GM21526 (cell line): ENCODE measurements around the gene SCGB3A2.
A peak's percentile ranks its signal among the peaks of the same experiment; 100 is the strongest.

Source experiments
- ATAC-seq: cut with Tn5 transposase; IDR thresholded peaks from one replicate; pipeline ENCODE4 v1.9.1; 2021; ENCODE audit warnings: moderate library complexity; ENCODE audit not compliant: unreplicated experiment, low FRiP score

The SCGB3A2 gene

GRCh38 chr5:147901599-147902039 is 23.1 kb downstream of the SCGB3A2 start:
- ATAC-seq: no peak

DNA sequence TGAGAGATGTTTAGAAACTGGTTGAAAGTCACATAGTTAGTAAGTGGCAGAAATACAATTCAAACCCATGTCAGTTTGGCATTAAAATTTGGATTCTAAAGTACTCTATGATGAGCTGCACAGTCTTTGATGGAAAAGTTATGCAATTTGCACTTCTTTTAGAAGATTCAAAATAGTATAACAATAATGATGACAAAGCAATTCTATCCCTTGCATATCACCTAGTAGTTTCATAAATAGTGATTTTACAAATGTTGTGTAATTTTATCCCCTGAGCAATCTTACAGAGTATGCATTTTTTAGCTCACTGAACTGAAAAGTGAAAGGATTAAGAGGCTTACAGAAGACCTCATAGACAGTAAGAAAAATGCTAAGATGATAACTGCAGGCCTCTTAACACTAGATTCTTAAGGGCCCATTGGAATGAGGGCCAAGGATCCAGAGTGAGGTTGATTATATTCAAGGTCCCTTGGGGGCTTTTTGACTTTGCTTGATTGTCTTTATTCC is 24.2 kb downstream of the SCGB3A2 start:
- no peak for ATAC-seq

DNA sequence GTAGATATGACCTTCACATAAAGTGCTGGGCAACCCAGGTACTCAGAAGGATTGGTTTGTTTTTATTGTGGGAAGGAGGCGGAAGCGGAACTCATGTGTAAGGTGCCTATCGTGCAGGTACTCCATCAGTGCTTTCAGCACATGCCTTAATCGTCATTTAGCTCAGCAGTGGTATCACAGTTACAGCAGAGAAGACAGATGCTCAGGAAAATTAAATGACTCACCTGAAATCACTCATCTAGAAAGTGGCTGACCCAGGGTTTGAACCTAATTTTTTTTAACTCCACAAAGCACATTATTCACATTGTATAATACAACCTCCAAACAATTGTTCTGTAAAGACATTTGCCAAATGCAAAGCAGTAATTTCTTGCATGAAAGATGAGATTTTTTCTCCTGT is 25.6 kb downstream of the SCGB3A2 start:
- ATAC-seq: no peak

DNA sequence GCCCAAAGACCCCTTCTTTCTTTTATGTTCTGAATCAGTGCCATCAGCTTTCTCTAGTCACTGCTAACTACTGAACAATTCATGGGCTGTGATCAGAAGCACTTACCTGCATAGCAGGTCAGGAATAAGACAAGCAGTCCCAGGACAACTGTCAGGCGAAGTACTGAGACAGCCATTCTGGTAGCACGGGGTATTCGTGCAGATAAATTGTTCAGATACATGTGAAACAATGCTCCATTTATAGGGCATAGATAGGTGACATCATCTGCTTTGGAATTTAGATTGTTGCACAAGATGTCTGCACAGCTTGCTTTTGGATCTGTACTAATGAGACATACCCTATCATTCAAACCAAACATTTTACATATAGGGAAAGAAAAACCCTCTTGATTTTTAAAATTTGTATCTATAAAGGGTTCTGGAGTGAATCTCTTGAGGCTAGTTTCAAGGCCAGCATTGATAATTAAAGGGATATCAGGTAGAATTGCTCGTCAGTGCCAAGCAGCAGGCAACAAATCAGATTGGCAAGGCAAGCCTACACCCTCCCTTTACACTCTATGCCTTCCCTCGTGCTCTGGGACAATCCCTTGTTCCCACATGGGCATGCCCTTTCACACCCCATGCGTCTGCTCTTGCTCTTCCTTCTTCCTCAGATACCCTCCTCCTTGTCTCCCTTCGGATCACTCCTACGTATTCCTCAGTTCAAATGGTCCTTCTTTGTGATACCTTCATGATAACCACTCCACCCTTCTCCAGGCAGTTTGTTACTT is 28.0 kb downstream of the SCGB3A2 start, which contains the start of gene C5orf46:
TSS of gene C5orf46 (minus strand) at position 213 of the 770 bp plus-strand sequence. CDS start at position 176, 37 bp downstream.
- no peak for ATAC-seq

DNA sequence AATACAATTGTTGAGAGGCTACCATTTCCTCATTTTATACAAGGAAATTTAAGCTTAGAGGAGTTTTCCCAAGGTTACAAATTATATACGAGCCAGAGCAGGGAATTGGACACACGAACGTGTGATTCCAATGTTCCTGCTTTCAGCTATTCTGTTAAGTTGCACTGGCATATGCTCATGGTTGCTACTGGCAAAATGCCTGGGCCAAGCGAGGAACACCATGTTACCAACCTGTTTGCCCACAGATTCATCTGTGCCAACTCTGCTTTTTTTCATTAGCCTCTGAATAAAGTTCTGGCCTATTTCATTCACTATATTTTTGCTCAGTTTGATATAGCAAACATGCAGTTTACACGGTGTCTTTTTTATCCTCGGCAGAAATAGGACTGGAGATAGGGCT is 32.9 kb downstream of the SCGB3A2 start:
- ATAC-seq: no peak

DNA sequence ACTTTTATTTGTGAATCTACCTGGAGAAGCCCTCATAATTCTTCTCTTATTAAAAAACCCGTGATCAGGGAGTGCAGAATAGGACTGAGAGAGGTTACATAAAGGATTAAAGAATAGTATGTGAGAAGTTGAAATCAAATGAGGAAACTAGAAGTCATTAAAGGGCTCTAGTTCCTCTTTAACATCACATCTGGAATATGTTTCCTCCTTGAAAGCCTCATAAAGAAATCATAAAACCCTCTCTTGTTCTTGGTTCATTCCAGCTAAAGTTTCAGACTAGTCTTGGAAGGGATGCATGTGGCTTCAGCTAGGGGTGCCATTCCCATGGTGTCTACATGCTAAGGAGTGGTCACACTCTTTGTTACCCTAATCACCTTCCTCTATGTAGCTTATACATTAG is 33.5 kb downstream of the SCGB3A2 start:
- ATAC-seq: no peak

DNA sequence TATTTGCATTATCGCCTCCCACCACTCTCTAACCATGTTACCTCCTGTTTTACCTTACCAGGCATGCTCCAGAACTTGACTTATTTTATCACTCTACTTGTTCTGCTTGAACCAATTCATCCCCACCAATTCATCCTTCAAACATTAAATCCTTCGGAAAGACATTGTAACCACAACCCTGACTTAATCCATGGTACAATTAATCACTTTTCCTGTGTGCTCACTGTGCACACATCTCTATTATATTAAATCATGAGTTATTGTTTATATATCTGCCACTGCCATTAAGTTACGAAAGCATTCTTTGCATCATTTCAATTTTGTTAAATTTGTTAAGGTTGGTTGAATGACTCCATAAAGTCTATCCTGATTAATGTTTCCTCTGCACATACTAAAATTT is 35.3 kb downstream of the SCGB3A2 start:
- ATAC-seq: no peak

DNA sequence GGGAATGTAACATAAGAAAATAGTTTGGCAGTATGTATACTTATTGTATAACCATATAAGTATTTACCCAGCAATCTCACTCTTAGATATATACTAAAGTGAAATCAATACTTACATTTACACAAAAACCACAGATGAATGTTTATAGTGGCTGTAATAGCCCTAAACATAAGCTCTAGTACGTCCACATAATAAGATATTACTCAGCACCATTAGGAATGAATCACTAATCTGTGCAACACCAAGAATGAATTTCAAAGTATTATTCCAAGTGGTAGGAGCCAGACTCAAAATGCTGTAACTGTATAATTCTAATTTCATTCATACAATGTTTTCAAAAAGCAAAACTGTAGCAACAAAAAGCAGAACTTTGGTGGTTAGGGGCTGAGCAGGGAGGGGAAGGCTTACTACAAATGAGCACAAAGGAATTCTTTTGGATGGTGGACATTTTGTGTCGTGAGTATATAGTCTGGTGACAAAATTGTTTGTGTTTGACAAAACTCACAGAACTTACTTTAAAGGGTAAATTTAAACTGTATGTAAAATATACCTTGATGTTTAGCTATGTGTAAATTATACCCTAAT is 39.7 kb downstream of the SCGB3A2 start:
- ATAC-seq: no peak

DNA sequence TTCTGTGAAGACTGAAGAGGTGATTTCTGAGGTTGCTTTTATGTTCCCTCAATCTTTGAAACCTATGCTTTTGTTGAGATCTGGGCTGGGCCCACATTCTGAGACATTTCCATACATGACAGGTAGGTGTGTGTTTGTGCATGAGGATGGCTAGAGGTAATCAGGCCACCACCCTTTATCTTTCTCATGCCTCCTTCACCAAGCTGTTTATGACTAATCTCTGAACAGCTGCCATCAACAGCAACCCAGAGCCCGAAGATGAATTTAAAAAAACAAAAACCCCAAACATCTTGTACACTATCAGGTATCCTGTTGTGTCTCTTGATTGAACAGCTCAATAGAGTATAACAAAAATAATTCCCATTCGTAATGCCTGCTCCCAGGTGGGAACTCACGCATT is 40.4 kb downstream of the SCGB3A2 start:
- ATAC-seq: no peak

DNA sequence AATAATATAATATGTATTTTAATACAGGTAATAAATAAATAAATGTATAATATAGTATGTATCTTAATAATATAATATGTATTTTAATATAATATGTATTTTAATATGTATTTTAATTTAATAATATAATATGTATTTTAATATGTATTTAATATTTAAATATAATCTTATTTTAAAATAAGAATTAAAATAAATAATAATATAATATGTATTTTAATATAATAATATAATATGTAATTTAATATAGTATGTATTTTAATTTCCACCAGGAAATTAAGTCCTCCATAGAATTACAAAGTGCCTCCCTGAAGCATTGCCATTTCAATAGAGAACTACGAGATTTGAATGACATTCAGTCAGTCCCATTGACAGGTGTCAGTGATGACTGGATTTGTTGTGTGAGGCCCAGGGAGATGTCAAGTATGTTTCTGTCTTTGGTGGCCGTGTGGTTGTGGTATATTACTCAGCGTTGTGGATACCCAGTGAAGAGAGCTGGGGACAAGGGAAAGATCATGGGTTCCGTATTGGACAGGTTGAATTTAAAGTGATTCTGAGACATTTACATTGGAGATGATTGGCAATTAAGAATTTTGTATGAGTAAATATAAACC is 42.0 kb downstream of the SCGB3A2 start:
- ATAC-seq: no peak

- ATAC-seq: no peak
Observed at GRCh38 chr5:147921136-147921535, 42.6 kb downstream of the SCGB3A2 start.

DNA sequence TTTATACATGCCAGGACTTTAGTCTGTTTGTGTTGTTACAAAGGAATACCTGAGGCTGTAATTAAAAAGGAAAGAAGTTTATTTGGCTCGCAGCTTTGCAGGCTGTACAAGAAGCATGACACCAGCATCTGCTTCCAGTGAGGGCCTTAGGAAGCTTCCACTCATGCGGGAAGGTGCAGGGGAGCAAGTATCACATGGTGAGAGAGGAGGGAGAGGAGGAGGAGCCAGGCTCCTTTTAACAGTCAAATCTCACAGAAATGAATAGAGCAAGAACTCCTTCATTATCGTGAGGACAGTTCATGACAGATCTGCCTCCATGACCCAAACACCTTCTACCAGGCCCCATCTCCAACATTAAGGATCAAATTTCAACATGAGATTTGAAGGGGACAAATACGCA is 46.5 kb downstream of the SCGB3A2 start:
- no peak for ATAC-seq

GRCh38 chr5:147927901-147928300 is 49.4 kb downstream of the SCGB3A2 start:
- no peak for ATAC-seq

- peak; percentile 94 for ATAC-seq
Observed at GRCh38 chr5:147930769-147931168, 52.3 kb downstream of the SCGB3A2 start.
